PC-3 (cell line): ENCODE measurements around the gene PNP.

Source experiments
- CTCF ChIP-seq: fragments of 300-600 bp; sonication (generic); conservative IDR thresholded peaks from 2 replicates; pipeline ENCODE4 v1.5.1; 2017; ENCODE audit warnings: antibody characterized with exemption, low read depth, mild to moderate bottlenecking, low read length
- EZH2 ChIP-seq: fragments of 300-600 bp; sonication (generic); IDR thresholded peaks from one replicate; pipeline ENCODE4 v1.6.1; 2017; ENCODE audit warnings: antibody characterized with exemption, mild to moderate bottlenecking, low read length; ENCODE audit not compliant: unreplicated experiment
- EZH2phosphoT487 ChIP-seq: fragments of 300-600 bp; sonication (generic); IDR thresholded peaks from 2 replicates; pipeline ENCODE4 v1.6.1; 2018; ENCODE audit warnings: mild to moderate bottlenecking, antibody characterized with exemption, low read length, borderline replicate concordance

GRCh38 chr14:20485900-20486299 is 16.7 kb downstream of the PNP start:
- TF ChIP-seq CTCF (no peak), EZH2 (no peak), EZH2phosphoT487 (no peak)
